ENCODE results near the gene RIPOR2. TPM values are rescaled to one million over a fixed set of nuclear protein-coding genes. Genes with fewer than 3 reads are reported as not detected.

The RIPOR2 gene
- total and polyA plus RNA-seq, 8 donors, result 2.0 to 19.3 (median 9.4) TPM; not detected in 1

GRCh38 chr6:24959319-24959718 lies 23.6 kb upstream of the RIPOR2 start:
- WGBS, 5 donors, result 48 to 78% (median 54%) methylated on average over 1 of the region's 1 CpG
- Histone ChIP-seq H3K9me3 (peaks cover 0 to 4% (median 0%) of the 10 kb centered on the region in 4 donors), H3K27me3 (no peaks in the 10 kb centered on the region), H3K4me1 (peaks cover 0 to 11% (median 0%) of the 10 kb centered on the region in 4 donors), H3K27ac (no peak overlapping the region), H3K4me3 (no peak overlapping the region), H3K36me3 (no peaks in the 10 kb centered on the region)
- TF ChIP-seq POLR2AphosphoS5 (IDR thresholded peaks at IDR 0.05) (no peak), EP300 (IDR thresholded peaks at IDR 0.05) (no peak), CTCF (IDR thresholded peaks at IDR 0.05) (no peak), POLR2A (IDR thresholded peaks at IDR 0.05) (no peak)
- intact Hi-C loops (cut with DNase I; ENCODE audit: low total_unique reads), result no loop called here
- DNase-seq, result no peak

- WGBS, 5 donors, result 88 to 98% (median 93%) methylated on average over 3 of the region's 3 CpGs
- TF ChIP-seq POLR2A (IDR thresholded peaks at IDR 0.05) (no peak), POLR2AphosphoS5 (IDR thresholded peaks at IDR 0.05) (no peak), CTCF (IDR thresholded peaks at IDR 0.05) (no peak), EP300 (IDR thresholded peaks at IDR 0.05) (no peak)
- Histone ChIP-seq H3K4me3 (no peak overlapping the region), H3K27ac (no peak overlapping the region), H3K36me3 (no peaks in the 10 kb centered on the region), H3K9me3 (peaks cover 0 to 4% (median 0%) of the 10 kb centered on the region in 4 donors), H3K27me3 (no peaks in the 10 kb centered on the region), H3K4me1 (peaks cover 0 to 6% (median 1%) of the 10 kb centered on the region in 4 donors)
- DNase-seq, result no peak
- intact Hi-C loops (cut with DNase I; ENCODE audit: low total_unique reads), result no loop called here
Observed at GRCh38 chr6:24957199-24957598, 21.4 kb upstream of the RIPOR2 start.

GRCh38 chr6:24953726-24954125 lies 18.0 kb upstream of the RIPOR2 start:
- no peaks in the 10 kb centered on the region for H3K36me3 ChIP-seq
- 92 to 95% (median 95%) methylated on average over 3 of the region's 3 CpGs for WGBS, 5 donors

GRCh38 chr6:24951811-24952299 lies 16.1 kb upstream of the RIPOR2 start:
- Histone ChIP-seq H3K27me3 (no peaks in the 10 kb centered on the region), H3K27ac (peak overlapping the region in 2 of 5 donors; percentile 41 to 73), H3K9me3 (no peaks in the 10 kb centered on the region), H3K4me3 (no peak overlapping the region), H3K36me3 (no peaks in the 10 kb centered on the region), H3K4me1 (peaks cover 0 to 24% (median 10%) of the 10 kb centered on the region in 4 donors)
- WGBS, 5 donors, result 76 to 83% (median 80%) methylated on average over 5 of the region's 5 CpGs
- DNase-seq, result peak in 1 of 2 donors; percentile 48
- TF ChIP-seq POLR2AphosphoS5 (IDR thresholded peaks at IDR 0.05) (no peak), EP300 (IDR thresholded peaks at IDR 0.05) (no peak), POLR2A (IDR thresholded peaks at IDR 0.05) (no peak), CTCF (IDR thresholded peaks at IDR 0.05) (no peak)
- intact Hi-C loops (cut with DNase I; ENCODE audit: low total_unique reads), result no loop called here

More at GRCh38 chr6:24953726-24954125, 18.0 kb upstream of the RIPOR2 start:
- Histone ChIP-seq H3K4me3 (no peak overlapping the region), H3K27me3 (no peaks in the 10 kb centered on the region), H3K4me1 (peaks cover 0 to 24% (median 10%) of the 10 kb centered on the region in 4 donors), H3K27ac (no peak overlapping the region), H3K9me3 (no peaks in the 10 kb centered on the region)
- TF ChIP-seq CTCF (IDR thresholded peaks at IDR 0.05) (no peak), POLR2AphosphoS5 (IDR thresholded peaks at IDR 0.05) (no peak), POLR2A (IDR thresholded peaks at IDR 0.05) (no peak), EP300 (IDR thresholded peaks at IDR 0.05) (no peak)
- no peak for DNase-seq
- intact Hi-C loops (cut with DNase I; ENCODE audit: low total_unique reads), result no loop called here

All from stomach (tissue), 9 donors.